CD4-positive, alpha-beta T cell (primary cell): Measurements from ENCODE around the gene LMO3. TPM values are rescaled to one million over a fixed set of nuclear protein-coding genes. Genes with fewer than 3 reads are reported as not detected.

ENCODE experiments used
- ATAC-seq: fragments of 200-7000 bp; cut with Tn5 transposase; one replicate; pipeline ENCODE4 v1.10.0; 2022; ENCODE audit warnings: mild to moderate bottlenecking; ENCODE audit not compliant: poor library complexity
- CTCF ChIA-PET: fragments of 350-600 bp; sonication (Branson Sonifier 250); formaldehyde crosslinking; loops from one replicate; lab custom pipeline; 2021; ENCODE audit warnings: antibody characterized with exemption, inconsistent platforms; lab: Charles Lee
- POLR2A ChIA-PET: fragments of 350-600 bp; sonication (Branson Sonifier 250); formaldehyde crosslinking; loops from one replicate; lab custom pipeline; 2021; ENCODE audit warnings: antibody characterized with exemption, inconsistent platforms; lab: Charles Lee
- DNase-seq, 14 experiments: peaks; one replicate each; pipeline ENCODE4 v3.0.0-alpha.2; 2013 to 2020; ENCODE audit warnings: mixed read lengths in 2 of 14
- H3K27ac ChIP-seq, 2 donors: one replicate each; pipeline versions ENCODE4 v1.5.1 to v1.7.0; 2013; ENCODE audit warnings: low read length in 2 of 2, low read depth in 1 of 2, mild to moderate bottlenecking in 1 of 2
- H3K27me3 ChIP-seq, 2 experiments: 1 replicate in 1 of 2; 2 replicates in 1 of 2; pipeline versions ENCODE4 v1.6.1 to v1.7.0; 2013; ENCODE audit warnings: low read length in 2 of 2, control low read depth in 1 of 2, mild to moderate bottlenecking in 1 of 2, moderate library complexity in 1 of 2; ENCODE audit not compliant: insufficient read depth in 2 of 2, control insufficient read depth in 1 of 2
- H3K36me3 ChIP-seq: one replicate; pipeline ENCODE4 v1.6.1; 2013; ENCODE audit warnings: low read length, control low read depth; ENCODE audit not compliant: insufficient read depth
- H3K4me1 ChIP-seq: one replicate; pipeline ENCODE4 v1.6.1; 2013; ENCODE audit warnings: low read length, control low read depth; ENCODE audit not compliant: insufficient read depth
- H3K4me3 ChIP-seq: one replicate; pipeline ENCODE4 v1.5.1; 2013; ENCODE audit warnings: mild to moderate bottlenecking, low read length, moderate library complexity
- H3K9me3 ChIP-seq, 2 experiments: 1 replicate in 1 of 2; 2 replicates in 1 of 2; pipeline versions ENCODE4 v1.6.1 to v1.7.0; 2013; ENCODE audit warnings: low read length in 2 of 2, mild to moderate bottlenecking in 2 of 2, control low read depth in 1 of 2, moderate library complexity in 1 of 2; ENCODE audit not compliant: control insufficient read depth in 1 of 2, insufficient read depth in 1 of 2
- H3K27ac Mint-ChIP-seq: one replicate; pipeline ENCODE4 v1.8.0; 2020; ENCODE audit warnings: mixed read lengths
- H3K27me3 Mint-ChIP-seq: one replicate; pipeline ENCODE4 v1.8.0; 2021; ENCODE audit warnings: mixed read lengths
- H3K36me3 Mint-ChIP-seq: one replicate; pipeline ENCODE4 v1.8.0; 2021; ENCODE audit warnings: low read depth, mixed read lengths
- H3K4me1 Mint-ChIP-seq: one replicate; pipeline ENCODE4 v1.8.0; 2021; ENCODE audit warnings: low read depth, mixed read lengths
- H3K4me3 Mint-ChIP-seq: one replicate; pipeline ENCODE4 v1.8.0; 2020; ENCODE audit warnings: mild to moderate bottlenecking, mixed read lengths
- H3K9me3 Mint-ChIP-seq: one replicate; pipeline ENCODE4 v1.8.0; 2020; ENCODE audit warnings: mixed read lengths
- CTCF ChIP-seq: fragments of 200-600 bp; IDR thresholded peaks from one replicate; pipeline ENCODE4 v1.8.0; 2022; ENCODE audit warnings: antibody characterized with exemption, mild to moderate bottlenecking
- intact Hi-C, 2 experiments: fragments of 100-400 bp; cut with DNase I in 1 of 2; cut with micrococcal nuclease in 1 of 2; formaldehyde crosslinking; loops; one replicate each; pipeline versions ENCODE4 v1.15.1 to v1.9.0; 2023 to 2025; cut with DNase I, micrococcal nuclease
- total RNA-seq, 174 experiments: library from RNA in 2 of 174; stranded (reverse) in 2 of 174; gene quantifications; one replicate each; pipeline ENCODE4 v1.2.3 and lab custom pipeline; 2021 to 2026

Gene LMO3
- total RNA-seq, 2 experiments from 2014 or later: not detected

DNA sequence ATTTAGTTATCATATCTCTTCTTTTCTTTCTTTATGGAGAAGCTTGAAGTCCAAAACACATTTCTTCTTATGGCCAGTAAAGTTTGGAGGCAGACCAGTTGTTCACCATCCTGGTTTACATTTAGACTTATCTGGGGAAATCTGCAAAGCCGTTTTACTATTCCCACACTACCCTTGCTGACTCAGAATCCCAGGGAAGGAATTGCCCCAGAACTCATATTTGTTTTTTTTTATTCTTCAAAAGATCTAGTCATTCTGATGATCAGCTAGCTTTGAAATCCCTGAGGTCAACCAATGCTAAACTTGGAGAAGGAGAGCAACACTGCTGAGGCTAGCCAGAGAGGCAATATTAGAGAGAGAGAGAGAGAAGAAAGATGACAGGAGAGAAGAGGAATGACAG is 12.3 kb upstream of the LMO3 start:
- H3K36me3 Mint-ChIP-seq: no peaks in the 10 kb centered on the region
- no peak for DNase-seq
- ChIA-PET POLR2A (no interaction called here), CTCF (no interaction called here)
- H3K27me3 Mint-ChIP-seq: no peaks in the 10 kb centered on the region
- ATAC-seq: no peak
- H3K4me1 Mint-ChIP-seq: no peaks in the 10 kb centered on the region
- H3K9me3 ChIP-seq: no peaks in the 10 kb centered on the region
- H3K27ac ChIP-seq: no peak overlapping the region
- H3K4me3 Mint-ChIP-seq: no peak overlapping the region
- H3K27me3 ChIP-seq: no peaks in the 10 kb centered on the region
- no peaks in the 10 kb centered on the region for H3K4me1 ChIP-seq
- no peak overlapping the region for H3K27ac Mint-ChIP-seq
- intact Hi-C loops: no loop called here
- no peaks in the 10 kb centered on the region for H3K36me3 ChIP-seq
- peaks cover 6% of the 10 kb centered on the region for H3K9me3 Mint-ChIP-seq
- TF ChIP-seq CTCF: no peak
- H3K4me3 ChIP-seq: no peak overlapping the region

GRCh38 chr12:16613199-16613598 is 7.2 kb upstream of the LMO3 start:
- H3K27ac Mint-ChIP-seq: no peak overlapping the region
- ATAC-seq (no peak), DNase-seq (no peak)
- Histone ChIP-seq H3K4me1 (no peaks in the 10 kb centered on the region), H3K27ac (no peak overlapping the region), H3K36me3 (no peaks in the 10 kb centered on the region), H3K27me3 (peaks cover 0 to 8% of the 10 kb centered on the region in 2 experiments), H3K9me3 (no peaks in the 10 kb centered on the region), H3K4me3 (no peak overlapping the region)
- CTCF ChIA-PET: interaction anchor here (0.8 kb wide), 1 partner anchor 15 kb away, joined by 3 read pairs; no protein-coding TSS in a partner anchor
- H3K9me3 Mint-ChIP-seq: peaks cover 2% of the 10 kb centered on the region
- intact Hi-C loops: no loop called here
- no peaks in the 10 kb centered on the region for H3K36me3 Mint-ChIP-seq
- H3K4me1 Mint-ChIP-seq: no peaks in the 10 kb centered on the region
- POLR2A ChIA-PET: no interaction called here
- peaks cover 30% of the 10 kb centered on the region for H3K27me3 Mint-ChIP-seq
- H3K4me3 Mint-ChIP-seq: no peak overlapping the region
- TF ChIP-seq CTCF: no peak

DNA sequence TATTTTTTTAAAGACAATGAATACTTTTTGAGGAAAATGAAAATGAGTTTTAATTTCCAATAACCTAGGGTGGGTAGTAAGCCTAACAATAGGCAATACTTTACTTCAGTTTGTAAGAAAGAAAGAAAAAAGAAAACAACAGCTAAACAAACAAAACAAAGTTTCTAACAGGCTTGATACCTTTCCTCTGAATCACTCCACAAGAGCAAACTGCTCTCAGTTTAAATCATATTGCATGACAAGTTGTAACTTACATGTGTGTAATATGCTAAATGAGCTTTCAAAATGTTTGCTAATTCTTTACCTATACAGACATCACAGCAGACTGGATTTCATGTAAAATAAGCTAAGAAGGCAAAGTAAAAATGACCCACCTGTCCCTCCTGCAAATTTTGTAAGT is 6.7 kb upstream of the LMO3 start:
- ChIA-PET POLR2A (no interaction called here), CTCF (interaction anchor here (0.8 kb wide), 1 partner anchor 16 kb away, joined by 3 read pairs; no protein-coding TSS in a partner anchor)
- Mint-ChIP-seq H3K27ac (no peak overlapping the region), H3K4me1 (no peaks in the 10 kb centered on the region), H3K36me3 (no peaks in the 10 kb centered on the region), H3K9me3 (no peaks in the 10 kb centered on the region), H3K27me3 (peaks cover 35% of the 10 kb centered on the region), H3K4me3 (no peak overlapping the region)
- no peaks in the 10 kb centered on the region for H3K36me3 ChIP-seq
- ATAC-seq (no peak), DNase-seq (no peak)
- intact Hi-C loops: no loop called here
- H3K4me1 ChIP-seq: no peaks in the 10 kb centered on the region
- H3K27me3 ChIP-seq: peaks cover 0 to 14% of the 10 kb centered on the region in 2 experiments
- no peak overlapping the region for H3K4me3 ChIP-seq
- no peak for TF ChIP-seq CTCF
- H3K27ac ChIP-seq: no peak overlapping the region
- H3K9me3 ChIP-seq: no peaks in the 10 kb centered on the region
